Measurements from ENCODE around the gene SP2.

SP2 gene

GRCh38 chr17:47883589-47884426 is 12.2 kb upstream of the SP2 start:
- FAIRE-seq, result no peak
- TF ChIP-seq POLR2AphosphoS5 (IDR thresholded peaks at IDR 0.05; ENCODE audit: low read depth, low read length) (no peak), POLR2A (IDR thresholded peaks at IDR 0.05; ENCODE audit: low read depth, low read length) (no peak), TAF1 (IDR thresholded peaks at IDR 0.05; ENCODE audit: borderline replicate concordance, low read depth, low read length) (no peak)
- DNase-seq (ENCODE audit: insufficient read length), result no peak

GRCh38 chr17:47884427-47884740 is 11.7 kb upstream of the SP2 start:
- no peak for FAIRE-seq
- TF ChIP-seq POLR2AphosphoS5 (IDR thresholded peaks at IDR 0.05; ENCODE audit: low read depth, low read length) (no peak), POLR2A (IDR thresholded peaks at IDR 0.05; ENCODE audit: low read depth, low read length) (no peak), TAF1 (IDR thresholded peaks at IDR 0.05; ENCODE audit: borderline replicate concordance, low read depth, low read length) (no peak)
- DNase-seq (ENCODE audit: insufficient read length), result no peak

GRCh38 chr17:47884905-47885730 is 10.9 kb upstream of the SP2 start:
- no peak for TF ChIP-seq POLR2A (IDR thresholded peaks at IDR 0.05; ENCODE audit: low read depth, low read length)
- no peak for TF ChIP-seq TAF1 (IDR thresholded peaks at IDR 0.05; ENCODE audit: borderline replicate concordance, low read depth, low read length)
- no peak for TF ChIP-seq POLR2AphosphoS5 (IDR thresholded peaks at IDR 0.05; ENCODE audit: low read depth, low read length)
- no peak for FAIRE-seq
- no peak for DNase-seq (ENCODE audit: insufficient read length)

GRCh38 chr17:47888293-47888692 is 7.7 kb upstream of the SP2 start:
- FAIRE-seq, result no peak
- TF ChIP-seq POLR2A (IDR thresholded peaks at IDR 0.05; ENCODE audit: low read depth, low read length), result no peak
- no peak for TF ChIP-seq TAF1 (IDR thresholded peaks at IDR 0.05; ENCODE audit: borderline replicate concordance, low read depth, low read length)
- TF ChIP-seq POLR2AphosphoS5 (IDR thresholded peaks at IDR 0.05; ENCODE audit: low read depth, low read length), result no peak

GRCh38 chr17:47889734-47890529 is 6.1 kb upstream of the SP2 start:
- TF ChIP-seq POLR2A (IDR thresholded peaks at IDR 0.05; ENCODE audit: low read depth, low read length), result no peak
- no peak for TF ChIP-seq TAF1 (IDR thresholded peaks at IDR 0.05; ENCODE audit: borderline replicate concordance, low read depth, low read length)
- TF ChIP-seq POLR2AphosphoS5 (IDR thresholded peaks at IDR 0.05; ENCODE audit: low read depth, low read length), result no peak
- peak; percentile 64 for FAIRE-seq
- peak; percentile 66 for DNase-seq (ENCODE audit: insufficient read length)

More at GRCh38 chr17:47888293-47888692, 7.7 kb upstream of the SP2 start:
- DNase-seq (ENCODE audit: insufficient read length), result no peak

GRCh38 chr17:47891545-47892088 is 4.4 kb upstream of the SP2 start:
- TF ChIP-seq TAF1 (IDR thresholded peaks at IDR 0.05; ENCODE audit: borderline replicate concordance, low read depth, low read length) (no peak), POLR2AphosphoS5 (IDR thresholded peaks at IDR 0.05; ENCODE audit: low read depth, low read length) (no peak), POLR2A (IDR thresholded peaks at IDR 0.05; ENCODE audit: low read depth, low read length) (no peak)
- FAIRE-seq (no peak), DNase-seq (ENCODE audit: insufficient read length) (no peak)

- DNase-seq (ENCODE audit: insufficient read length) (no peak), FAIRE-seq (no peak)
- TF ChIP-seq POLR2AphosphoS5 (IDR thresholded peaks at IDR 0.05; ENCODE audit: low read depth, low read length) (no peak), POLR2A (IDR thresholded peaks at IDR 0.05; ENCODE audit: low read depth, low read length) (no peak), TAF1 (IDR thresholded peaks at IDR 0.05; ENCODE audit: borderline replicate concordance, low read depth, low read length) (no peak)
Observed at GRCh38 chr17:47894498-47895346, 1.3 kb upstream of the SP2 start.

- TF ChIP-seq POLR2A (IDR thresholded peaks at IDR 0.05; ENCODE audit: low read depth, low read length) (peak; percentile 94), TAF1 (IDR thresholded peaks at IDR 0.05; ENCODE audit: borderline replicate concordance, low read depth, low read length) (peak; percentile 83; the same call in 1 of the 2 replicates), POLR2AphosphoS5 (IDR thresholded peaks at IDR 0.05; ENCODE audit: low read depth, low read length) (peak; percentile 97)
- no peak for DNase-seq (ENCODE audit: insufficient read length)
- no peak for FAIRE-seq
Observed at GRCh38 chr17:47895347-47895855, 635 bp upstream of the SP2 start.

GRCh38 chr17:47896672-47897490 is 845 bp downstream of the SP2 start:
- TF ChIP-seq POLR2AphosphoS5 (IDR thresholded peaks at IDR 0.05; ENCODE audit: low read depth, low read length), result no peak
- TF ChIP-seq POLR2A (IDR thresholded peaks at IDR 0.05; ENCODE audit: low read depth, low read length), result no peak
- no peak for TF ChIP-seq TAF1 (IDR thresholded peaks at IDR 0.05; ENCODE audit: borderline replicate concordance, low read depth, low read length)
- no peak for DNase-seq (ENCODE audit: insufficient read length)

More at GRCh38 chr17:47896672-47897490, 845 bp downstream of the SP2 start:
- FAIRE-seq, result no peak
